GM21529 (cell line): ENCODE measurements around the gene ABCC4.

ENCODE experiments used
- ATAC-seq: cut with Tn5 transposase; IDR thresholded peaks from one replicate; pipeline ENCODE4 v1.9.1; 2021; ENCODE audit not compliant: unreplicated experiment

Gene ABCC4

DNA sequence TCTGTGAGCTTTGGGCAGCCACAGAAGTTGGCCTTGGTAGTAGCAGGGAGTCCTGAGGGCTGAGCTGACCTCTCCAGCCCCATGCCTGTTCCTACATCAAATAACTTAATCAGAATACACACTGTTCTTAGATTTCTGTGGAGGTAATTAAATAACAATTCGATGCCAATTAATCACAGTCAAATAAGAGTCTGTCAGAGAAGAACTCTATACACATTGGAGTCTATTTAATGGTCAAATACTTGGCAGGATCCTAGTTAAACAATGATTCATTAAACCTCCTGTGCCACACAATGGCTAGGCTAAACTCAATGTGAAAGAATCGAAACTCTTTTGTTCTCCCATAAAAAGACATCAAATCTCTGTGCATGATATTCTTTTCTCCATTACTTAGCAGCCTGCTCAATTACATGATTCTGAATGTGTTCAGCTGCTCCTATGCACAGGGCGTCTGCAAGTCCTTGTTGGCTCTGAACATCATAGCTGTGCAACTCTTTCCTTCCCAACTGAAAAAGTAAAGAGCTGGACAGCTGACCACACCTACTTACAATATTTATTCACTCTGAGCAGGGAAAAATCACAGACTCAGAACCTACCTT, 173.1 kb downstream of the ABCC4 start:
- ATAC-seq: no peak

DNA sequence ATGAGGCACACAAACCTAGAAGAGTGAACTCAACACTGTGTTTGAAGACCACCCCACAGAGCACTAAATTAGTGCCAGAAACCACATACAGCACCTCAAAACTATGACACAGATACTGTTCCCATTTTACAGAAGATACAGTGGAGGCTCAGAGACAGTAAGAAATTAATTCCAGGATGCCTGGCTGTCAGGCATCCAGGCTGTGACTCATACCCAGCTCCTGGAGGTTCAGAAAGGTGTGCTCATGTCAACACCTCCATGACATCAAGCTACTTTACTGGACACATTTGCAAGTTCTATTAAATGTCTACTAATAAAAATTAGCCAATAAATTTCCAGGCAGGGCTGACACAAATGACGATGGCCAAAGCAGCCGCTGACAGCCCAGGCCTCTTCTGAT, 176.3 kb downstream of the ABCC4 start:
- ATAC-seq: no peak

DNA sequence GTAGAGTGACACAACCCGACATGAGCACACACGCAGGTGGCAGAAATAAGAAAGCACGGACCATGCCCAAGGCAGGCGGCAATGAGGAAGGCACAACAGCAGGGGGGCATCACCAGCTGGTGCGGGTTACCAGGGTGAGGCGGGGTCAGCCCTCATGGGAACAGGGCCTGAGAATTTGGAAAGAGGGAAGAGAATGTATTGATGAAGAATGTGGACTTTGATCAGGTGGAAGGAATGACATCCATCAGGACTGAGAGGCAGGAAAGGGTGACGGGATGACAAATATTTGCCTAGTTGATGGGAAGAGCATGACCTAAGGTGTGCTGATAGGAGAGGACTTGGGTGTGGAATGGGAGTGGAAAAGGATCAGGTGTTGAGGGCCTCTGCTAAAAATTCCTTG, 177.5 kb downstream of the ABCC4 start:
- ATAC-seq: no peak

DNA sequence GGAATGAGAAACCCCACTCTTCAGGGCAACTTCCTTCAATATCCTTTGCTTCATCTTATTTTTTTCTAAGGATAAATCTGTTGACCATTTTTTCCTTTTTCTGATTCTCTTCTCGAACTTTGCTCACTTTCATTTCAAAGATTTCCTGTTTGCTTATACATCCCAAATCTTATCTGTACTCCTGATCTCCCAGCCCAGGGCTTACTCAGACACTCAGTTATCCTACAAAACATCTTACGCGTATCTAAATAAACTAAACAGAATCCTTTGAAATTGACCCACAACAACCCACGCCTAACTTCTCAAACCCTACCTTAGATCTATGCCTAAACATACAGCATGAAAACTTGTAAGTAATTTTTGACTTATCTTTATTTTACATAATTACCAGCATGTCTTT, 179.2 kb downstream of the ABCC4 start:
- no peak for ATAC-seq

DNA sequence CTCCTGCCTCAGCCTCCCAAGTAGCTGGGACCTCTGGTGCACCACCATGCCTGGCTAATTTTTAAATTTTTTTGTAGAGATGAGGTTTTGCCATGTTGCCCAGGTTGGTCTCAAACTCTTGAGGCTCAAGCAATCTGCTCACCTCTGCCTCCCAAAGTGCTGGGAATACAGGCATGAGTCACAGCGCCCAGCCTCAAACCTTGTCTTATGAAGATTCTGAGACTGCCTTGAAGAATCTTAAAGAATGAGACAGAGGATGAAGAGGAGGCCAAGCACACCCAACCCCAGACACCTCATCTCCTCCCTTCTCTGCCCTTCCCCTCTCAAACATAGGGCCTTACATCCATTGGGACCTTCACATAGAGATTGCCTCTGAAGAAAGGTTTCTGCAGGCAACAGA, 179.7 kb downstream of the ABCC4 start:
- ATAC-seq: no peak

DNA sequence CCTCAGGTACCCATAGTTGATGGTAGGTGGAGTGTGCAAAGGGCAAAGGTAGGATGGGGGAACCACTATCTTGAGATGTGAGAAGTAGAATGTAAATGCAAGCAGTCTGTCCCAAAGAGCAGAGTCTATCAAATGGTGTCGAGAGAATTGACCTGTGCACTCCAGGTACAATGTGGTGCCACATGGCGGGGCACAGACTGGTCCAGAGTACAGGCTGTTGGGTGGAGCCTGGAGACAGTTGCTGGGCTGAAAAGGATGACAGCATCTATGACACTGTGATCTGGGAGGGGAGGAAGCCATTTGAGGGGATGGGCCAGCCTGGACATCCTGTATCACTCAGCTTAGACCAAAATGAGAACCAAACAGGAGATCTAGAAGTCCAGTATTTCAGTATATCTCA, 180.6 kb downstream of the ABCC4 start:
- ATAC-seq: no peak

DNA sequence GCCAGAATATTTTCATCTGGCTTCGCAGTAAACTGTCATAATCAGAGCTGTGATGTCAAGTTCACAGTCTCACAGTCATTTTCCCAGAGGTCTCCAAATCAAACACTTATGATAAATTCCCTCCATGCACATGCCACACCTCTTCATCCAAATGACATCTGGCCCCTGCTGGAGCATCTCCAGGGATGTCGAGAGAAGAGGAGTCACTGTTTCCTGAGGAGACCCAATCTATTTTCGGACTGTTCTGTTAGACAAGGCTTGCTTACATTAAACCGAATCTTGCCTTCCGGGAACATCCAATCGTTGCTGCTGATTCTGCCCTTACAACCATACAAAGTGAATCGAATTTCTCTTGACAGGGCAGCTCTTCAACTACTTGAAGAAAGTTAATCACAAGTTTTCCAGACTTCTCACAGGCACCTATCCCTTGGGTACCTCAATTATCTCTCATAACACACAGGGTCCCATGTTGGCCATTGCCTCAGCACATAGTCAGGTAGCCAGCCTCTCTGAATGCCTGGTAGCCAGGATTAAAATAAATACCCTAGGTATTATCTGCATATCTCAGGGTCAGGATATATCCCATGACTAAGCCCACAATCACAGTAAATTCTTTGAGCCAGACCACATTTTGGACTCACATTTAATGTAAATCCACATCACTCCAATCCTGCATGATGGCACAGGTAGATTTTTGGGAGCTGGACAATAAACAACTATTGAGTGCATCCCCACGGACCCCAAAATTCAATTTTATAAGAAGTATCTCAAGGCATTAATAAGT, 182.5 kb downstream of the ABCC4 start:
- ATAC-seq: no peak

DNA sequence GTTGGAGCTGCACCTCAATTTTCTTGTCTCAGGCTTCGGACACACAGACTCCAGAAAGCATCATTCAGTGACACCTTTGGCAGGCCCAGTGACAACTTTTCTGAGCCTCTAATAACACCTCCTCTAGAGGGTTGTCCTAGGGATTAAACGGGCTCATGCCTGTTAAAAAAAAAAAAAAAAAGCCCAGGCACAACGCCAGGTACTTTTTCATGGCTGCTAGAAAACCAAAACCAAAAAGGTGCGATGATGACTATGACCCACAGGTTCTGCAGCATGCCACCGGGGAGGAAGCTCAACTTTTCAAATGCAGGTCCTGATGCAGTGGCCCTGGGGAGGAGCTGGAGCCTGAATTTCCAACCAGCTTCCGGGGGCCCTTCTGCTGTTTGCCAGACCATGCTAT, 184.2 kb downstream of the ABCC4 start:
- no peak for ATAC-seq

DNA sequence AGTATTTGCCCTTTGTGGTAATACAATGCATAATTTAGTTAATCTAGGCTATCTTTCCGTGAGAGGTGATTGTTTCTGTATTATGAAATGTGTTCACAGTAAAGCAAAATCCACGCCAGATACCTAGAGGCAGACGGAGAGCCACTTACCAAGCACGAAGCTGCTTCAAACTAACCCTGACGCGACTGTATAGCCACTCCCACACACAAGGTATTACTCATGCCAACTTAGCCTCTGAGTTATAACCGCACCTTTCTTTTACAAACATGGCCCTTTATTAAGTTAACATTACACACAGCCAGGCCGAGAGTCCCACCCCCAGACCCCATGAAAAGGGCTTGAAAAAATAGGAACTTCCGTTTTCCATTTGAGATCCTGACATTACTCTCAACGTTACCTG, 185.7 kb downstream of the ABCC4 start:
- ATAC-seq: no peak

DNA sequence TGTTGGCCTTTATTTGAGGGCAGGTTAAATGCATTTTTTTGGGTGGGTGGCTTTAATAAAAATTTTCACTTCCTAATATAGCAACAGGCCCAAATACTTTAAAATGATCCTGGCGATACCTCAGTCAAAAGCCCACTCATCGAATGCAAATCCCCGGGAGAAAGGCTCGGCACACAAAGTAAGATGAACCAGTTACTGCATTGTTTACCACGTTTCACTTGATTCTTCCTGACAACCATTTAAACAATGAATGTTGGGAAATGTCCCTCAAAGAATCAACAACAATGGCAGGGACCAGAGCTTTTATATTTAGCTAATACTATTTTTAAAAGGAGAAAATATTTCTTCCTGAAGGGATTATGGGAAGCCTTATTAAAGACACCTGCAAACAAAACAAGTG, 187.7 kb downstream of the ABCC4 start:
- no peak for ATAC-seq

DNA sequence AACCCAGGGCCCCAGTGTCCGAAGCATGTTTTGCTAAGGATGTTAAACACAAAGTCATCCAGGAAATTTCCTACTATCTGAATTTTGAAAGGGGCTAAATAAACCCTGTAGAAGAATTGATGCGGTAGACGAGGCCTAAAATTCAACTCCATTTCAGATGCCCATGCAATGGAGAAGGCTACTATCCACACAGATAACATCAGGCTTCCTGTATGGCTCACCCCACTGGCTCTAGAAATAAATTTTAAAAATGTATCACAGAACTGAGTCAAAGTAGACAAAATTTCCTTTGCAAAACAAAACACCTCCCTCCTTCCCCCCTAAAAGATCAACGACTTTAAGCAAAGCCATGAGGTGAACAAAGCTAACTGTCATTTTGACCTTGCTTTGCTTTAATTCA, 188.4 kb downstream of the ABCC4 start:
- ATAC-seq: no peak

DNA sequence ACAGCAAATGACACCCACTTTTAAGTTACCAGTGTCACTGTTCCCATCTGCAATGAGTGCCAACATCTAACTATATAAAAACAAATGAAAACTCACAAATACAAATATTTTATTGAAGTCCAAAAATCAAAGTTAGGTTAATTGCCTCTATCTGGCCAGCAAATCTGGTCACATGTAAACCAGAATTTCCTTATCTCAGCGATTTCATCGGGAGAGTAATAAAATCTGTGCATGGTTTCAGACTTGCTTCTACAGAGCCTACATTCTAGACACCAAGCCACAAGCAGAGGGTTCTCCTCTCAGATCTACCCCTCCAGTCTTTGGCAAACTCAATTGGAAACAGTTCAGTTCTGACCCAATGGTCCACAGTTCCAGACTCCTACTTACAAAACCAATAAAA, 189.6 kb downstream of the ABCC4 start:
- ATAC-seq: no peak

DNA sequence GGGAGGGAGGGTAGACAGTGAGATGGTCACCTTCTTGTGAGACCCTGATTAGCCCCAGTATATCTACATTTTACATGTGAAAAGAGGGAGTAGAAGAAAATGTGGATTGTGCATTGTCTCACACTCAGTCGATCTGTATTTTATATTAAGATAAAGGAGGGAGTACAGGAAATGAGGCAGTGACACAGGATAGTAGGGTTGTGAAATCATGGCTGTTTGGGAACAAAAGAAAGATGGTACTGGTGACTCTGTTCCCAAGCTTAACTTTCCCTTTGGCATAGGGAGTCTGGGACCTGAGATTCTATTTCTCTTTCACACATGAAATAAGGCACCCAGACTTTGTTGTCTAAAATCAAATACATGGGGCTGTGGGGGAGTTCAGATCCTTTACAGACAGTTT, 194.7 kb downstream of the ABCC4 start:
- no peak for ATAC-seq

DNA sequence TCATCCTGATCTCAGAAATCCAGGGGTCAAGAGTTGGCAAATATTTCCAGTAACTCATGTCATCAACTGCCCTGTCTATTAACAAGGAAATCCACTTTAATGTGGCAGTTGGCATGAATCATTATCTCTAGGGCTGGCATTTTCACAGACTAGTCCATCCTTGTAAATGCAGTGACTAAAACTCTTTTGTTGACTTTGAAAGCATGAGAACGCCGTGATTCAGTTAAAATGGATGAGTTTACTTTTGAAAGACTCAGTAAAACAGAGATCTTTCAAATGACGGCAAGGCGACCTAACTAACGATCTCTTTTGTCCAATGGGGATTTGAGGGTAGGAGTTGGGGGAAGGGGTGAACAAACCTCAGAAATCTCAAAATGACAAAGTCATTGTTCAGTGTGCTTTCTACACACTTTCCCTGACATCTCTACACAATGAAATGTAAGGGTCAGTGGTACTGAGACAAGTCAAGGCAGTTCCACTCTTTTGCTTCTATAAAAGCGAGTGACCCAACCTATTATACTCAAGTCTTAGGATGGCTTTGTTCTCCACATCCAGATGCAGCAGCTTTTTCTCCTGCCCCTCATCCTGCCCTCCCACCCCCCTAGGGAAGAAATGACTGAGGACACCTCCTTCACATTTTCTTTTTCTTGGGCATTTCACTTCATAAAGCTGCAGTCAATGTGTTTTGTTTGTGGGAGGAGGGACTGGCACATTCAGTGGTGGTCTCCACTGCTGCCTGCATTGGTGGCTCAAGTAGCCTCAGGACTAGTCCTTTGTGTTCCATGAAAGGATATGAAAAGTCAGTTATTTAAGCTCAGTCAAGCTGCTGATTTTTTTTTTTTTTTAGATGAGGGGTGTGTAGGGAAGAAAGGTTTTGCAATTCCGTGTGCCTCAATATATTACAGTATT, 200.5 kb downstream of the ABCC4 start:
- ATAC-seq: no peak

DNA sequence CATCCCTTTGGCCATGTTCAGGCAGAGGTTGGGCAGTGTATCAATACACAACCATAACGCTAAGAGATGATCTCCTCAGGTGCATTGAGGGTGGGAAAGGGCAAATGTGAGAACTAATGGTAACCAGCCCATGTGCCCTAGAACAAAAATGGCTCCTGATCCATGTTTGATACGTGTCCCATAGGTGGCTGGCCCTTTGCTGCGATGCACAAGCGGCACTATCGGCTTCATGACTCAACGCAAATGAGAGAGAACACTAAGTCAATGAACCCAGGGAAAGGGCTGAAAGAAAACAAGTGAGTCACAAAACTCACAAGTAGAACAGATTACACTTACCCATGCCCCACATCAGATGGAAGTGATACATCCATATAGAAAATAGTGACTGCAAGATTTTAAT, 201.7 kb downstream of the ABCC4 start:
- ATAC-seq: no peak

DNA sequence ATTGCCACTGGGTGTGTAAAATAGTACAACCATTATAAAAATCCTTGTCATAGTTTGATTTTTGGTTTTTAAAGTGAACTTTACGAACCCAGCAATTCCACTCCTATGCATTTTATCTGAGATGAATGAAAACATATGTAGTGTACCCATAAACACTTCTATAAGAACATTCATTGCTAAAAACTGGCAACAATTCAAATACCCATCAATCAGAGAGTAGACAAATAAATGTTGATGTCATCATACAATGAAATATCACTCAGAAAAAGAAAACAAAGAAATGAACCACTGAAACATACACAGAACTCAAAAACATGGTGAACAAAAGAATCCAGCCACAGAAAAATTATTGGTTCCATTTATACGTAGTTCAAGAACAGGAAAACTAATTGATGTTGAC, 202.3 kb downstream of the ABCC4 start:
- ATAC-seq: no peak

DNA sequence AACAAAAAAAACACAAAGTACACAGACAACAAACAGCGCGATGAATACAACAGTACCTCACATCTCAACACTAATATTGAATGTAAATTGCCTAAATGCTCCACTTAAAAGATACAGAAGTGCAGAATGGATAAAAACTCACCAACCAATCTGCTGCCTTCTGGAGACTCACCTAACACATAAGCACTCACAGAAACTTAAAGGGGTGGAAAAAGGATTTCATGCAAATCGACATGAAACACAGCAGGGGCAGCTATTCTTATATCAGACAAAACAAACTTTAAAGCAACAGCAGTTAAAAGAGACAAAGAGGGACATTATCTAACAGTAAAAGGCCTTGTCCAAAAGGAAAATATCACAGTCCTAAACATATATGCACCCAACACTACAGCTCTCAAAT, 209.5 kb downstream of the ABCC4 start:
- ATAC-seq: no peak

DNA sequence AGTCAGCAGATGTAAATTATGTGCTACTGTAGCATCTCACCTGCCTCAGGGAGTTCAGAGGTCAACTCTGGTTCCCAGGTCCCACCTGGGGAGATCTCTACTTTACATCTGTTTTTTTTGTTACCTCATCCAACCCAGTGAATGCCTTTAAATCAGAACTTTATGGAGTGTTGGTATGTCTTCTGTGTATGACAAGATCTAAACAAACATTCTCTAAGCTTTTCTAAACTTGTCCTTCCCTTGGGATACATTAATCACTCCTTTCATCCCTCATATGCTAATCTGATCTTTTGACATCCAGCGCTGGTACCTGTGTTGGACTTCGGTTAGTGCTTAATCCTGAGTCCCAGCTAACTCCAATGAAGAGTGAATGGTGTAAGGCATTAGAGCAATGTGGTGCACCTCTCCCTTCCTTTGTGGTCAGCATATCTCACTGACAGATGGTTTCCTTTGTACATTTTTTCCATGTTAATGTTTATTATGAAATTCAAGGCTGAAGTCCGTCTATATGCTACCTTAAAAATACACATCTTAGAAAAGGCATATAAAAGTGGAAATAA, 213.4 kb downstream of the ABCC4 start:
- ATAC-seq: no peak

DNA sequence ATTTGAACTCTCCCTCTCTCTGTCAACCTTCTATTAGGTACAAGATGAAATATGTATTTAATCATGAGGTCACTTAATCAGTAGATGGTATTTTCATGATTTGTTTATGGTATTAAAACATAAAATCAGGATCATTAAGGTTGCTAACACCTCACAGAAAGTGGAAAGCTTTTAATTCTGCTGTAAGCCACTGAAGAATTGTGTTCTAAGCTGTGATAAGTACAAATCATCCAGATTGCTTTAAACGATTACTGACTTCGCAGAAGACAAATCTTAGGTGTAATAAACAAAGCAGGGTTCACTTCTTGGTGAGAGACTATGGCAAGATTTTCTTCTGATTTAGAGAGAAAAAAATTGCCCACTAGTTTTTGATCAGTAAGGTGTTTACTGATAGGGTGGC, 214.5 kb downstream of the ABCC4 start:
- ATAC-seq: no peak

DNA sequence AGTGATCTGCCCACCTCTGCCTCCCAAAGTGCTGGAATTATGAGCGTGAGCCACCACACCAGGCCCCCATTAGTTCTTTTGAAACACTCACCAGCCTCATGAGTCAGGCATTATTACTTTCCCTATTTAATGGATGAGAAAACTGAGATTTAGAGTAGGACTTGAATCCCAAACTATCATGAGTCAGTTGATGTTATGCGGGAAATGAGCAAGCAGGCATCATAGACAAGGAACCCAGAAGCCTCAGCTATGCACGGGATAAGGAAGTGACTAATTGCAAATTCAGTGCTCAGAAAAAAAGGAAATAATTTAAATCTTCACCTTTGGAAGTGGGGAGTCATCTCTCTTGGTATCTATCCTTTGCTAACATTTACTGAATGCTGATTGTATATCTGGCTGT, 217.5 kb downstream of the ABCC4 start:
- no peak for ATAC-seq

DNA sequence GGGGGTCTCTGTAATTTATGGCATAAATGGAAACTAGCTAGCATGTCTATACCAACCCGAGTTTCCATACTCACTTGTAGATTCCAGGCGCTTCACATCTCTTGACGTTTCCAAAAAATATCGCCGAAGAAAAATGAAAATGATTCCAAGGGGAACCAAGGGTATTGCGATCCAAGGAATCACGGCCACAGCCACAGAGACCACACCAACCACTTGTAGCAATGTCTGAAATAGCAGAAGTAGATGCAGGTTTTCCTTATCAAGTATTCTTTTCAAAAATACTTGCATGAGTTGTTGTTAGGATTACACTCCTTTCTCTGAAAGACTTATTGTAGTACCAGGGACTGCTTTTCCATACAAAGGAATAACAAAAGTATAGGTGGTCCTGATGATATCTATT, 218.2 kb downstream of the ABCC4 start:
- ATAC-seq: no peak

DNA sequence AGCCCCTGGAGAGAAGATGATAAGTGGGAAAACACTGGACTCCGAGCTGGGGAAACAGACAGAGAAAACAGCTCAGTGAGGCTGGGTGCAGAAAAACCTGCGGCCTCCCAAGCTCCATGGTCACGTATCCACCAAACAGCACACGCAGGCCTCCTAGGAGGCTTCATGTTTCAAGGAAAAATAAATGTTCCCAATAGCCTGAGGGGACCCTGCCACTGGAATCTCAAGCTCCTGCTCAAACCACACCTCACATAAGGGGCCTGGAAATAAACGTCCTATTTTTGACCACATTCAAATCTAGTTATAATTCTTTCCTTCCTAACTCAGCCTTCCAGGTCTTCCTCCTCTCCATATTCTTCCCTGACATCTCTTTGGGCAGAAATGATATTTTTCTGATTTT, 225.7 kb downstream of the ABCC4 start:
- ATAC-seq: no peak
